Glutamatergic neuron (in vitro differentiated cells): ENCODE results near the gene GAL3ST1. TPM values are rescaled to one million over a fixed set of nuclear protein-coding genes. Genes with fewer than 3 reads are reported as not detected.
"Not testable (repeated sequence)": the region's sequence is repeated elsewhere in the genome, so short reads cannot be mapped to it uniquely, and the experiment has no call there.

Experiments used
- DNase-seq: peaks from one replicate; pipeline ENCODE4 v3.0.0; 2022
- H3K27ac Mint-ChIP-seq: one replicate; pipeline ENCODE4 v1.8.0; 2020; ENCODE audit warnings: mild to moderate bottlenecking, mixed read lengths, inconsistent platforms; ENCODE audit not compliant: unreplicated experiment
- H3K27me3 Mint-ChIP-seq: one replicate; pipeline ENCODE4 v1.8.0; 2020; ENCODE audit warnings: mild to moderate bottlenecking, moderate library complexity, mixed read lengths, inconsistent platforms; ENCODE audit not compliant: unreplicated experiment
- H3K36me3 Mint-ChIP-seq: one replicate; pipeline ENCODE4 v1.8.0; 2020; ENCODE audit warnings: mild to moderate bottlenecking, mixed read lengths, inconsistent platforms; ENCODE audit not compliant: unreplicated experiment
- H3K4me1 Mint-ChIP-seq: one replicate; pipeline ENCODE4 v1.8.0; 2020; ENCODE audit warnings: mild to moderate bottlenecking, low read depth, mixed read lengths, inconsistent platforms; ENCODE audit not compliant: unreplicated experiment
- H3K4me3 Mint-ChIP-seq: one replicate; pipeline ENCODE4 v1.8.0; 2020; ENCODE audit warnings: mild to moderate bottlenecking, mixed read lengths, inconsistent platforms; ENCODE audit not compliant: unreplicated experiment
- H3K9me3 Mint-ChIP-seq: one replicate; pipeline ENCODE4 v1.8.0; 2020; ENCODE audit warnings: mild to moderate bottlenecking, moderate library complexity, mixed read lengths, inconsistent platforms; ENCODE audit not compliant: unreplicated experiment
- CTCF ChIP-seq: fragments of 200-600 bp; sonication (generic); IDR thresholded peaks from one replicate; pipeline ENCODE4 v1.5.0; 2021; ENCODE audit not compliant: partially characterized antibody, unreplicated experiment
- total RNA-seq: library from RNA; stranded (reverse); fragmentation: NEBNext Ultra II Directional; extraction: Animal tissue kit (Norgen Biotek cat#: 25700); gene quantifications from one replicate; pipeline ENCODE4 v1.2.1, GENCODE V29; 2021; ENCODE audit not compliant: unreplicated experiment

GAL3ST1 gene
- total RNA-seq, 1 donor from 2014 or later, result 1.8 TPM

GRCh38 chr22:30561402-30562189 lies 12.9 kb downstream of the GAL3ST1 start:
- H3K9me3 Mint-ChIP-seq, result no peaks in the 10 kb centered on the region
- H3K36me3 Mint-ChIP-seq, result no peaks in the 10 kb centered on the region
- no peak overlapping the region for H3K27ac Mint-ChIP-seq
- no peak for DNase-seq
- H3K4me3 Mint-ChIP-seq, result no peak overlapping the region
- peaks cover 3% of the 10 kb centered on the region for H3K27me3 Mint-ChIP-seq
- H3K4me1 Mint-ChIP-seq, result peaks cover 2% of the 10 kb centered on the region
- TF ChIP-seq CTCF, result no peak

DNA sequence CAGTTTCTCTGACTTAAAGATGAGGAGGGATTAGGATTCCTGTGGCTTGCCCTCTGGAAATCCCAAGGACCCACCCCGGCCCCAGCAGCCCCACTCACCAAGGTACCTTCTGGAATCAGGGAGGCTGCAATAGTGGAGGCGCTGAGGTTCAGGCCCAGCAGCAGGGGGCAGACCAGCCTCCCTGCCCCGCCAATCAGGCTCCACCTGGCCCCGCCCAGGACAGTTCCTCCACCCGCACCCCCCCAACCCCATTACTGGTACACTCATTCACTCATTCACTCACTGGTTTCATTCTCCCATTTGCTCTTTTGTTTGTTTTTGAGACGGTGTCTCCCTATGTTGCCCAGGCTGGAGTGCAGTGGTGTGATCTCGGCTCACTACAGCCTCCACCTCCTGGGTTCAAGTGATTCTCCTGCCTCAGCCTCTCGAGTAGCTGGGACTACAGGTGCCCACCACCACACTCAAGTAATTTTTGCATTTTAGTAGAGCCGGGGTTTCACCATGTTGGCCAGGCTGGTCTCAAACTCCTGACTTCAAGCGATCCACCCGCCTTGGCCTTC lies 13.7 kb downstream of the GAL3ST1 start:
- H3K27me3 Mint-ChIP-seq, H3K9me3 Mint-ChIP-seq, H3K4me3 Mint-ChIP-seq, DNase-seq, H3K27ac Mint-ChIP-seq, H3K4me1 Mint-ChIP-seq, H3K36me3 Mint-ChIP-seq: not testable (repeated sequence)

- Mint-ChIP-seq H3K27ac (no peak overlapping the region), H3K4me1 (peaks cover 2% of the 10 kb centered on the region)
- TF ChIP-seq CTCF, result no peak
Observed at GRCh38 chr22:30559889-30560288, 14.6 kb downstream of the GAL3ST1 start.

DNA sequence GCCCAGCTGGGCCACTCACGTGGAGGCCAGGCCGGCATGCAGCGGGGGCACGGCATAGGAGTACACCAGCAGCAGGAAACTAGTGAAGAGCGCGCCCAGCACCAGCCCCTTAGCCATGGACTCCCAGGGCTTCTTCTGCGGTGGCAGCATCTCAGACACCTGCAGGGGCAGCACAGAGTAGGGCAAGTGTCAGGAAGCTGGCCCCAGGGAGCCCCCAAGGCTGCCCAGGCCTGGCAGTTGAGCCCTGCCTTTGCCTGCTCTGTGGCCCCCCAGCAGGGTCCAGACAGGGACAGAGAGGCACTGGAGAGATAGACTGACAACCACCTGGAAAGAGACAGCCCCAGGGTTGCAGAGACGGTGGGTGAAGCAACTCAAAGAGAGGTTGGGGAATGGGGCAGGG lies 17.2 kb downstream of the GAL3ST1 start:
- H3K27me3 Mint-ChIP-seq, result peaks cover 3% of the 10 kb centered on the region
- DNase-seq, result no peak
- H3K4me1 Mint-ChIP-seq, result no peaks in the 10 kb centered on the region
- no peaks in the 10 kb centered on the region for H3K36me3 Mint-ChIP-seq
- H3K27ac Mint-ChIP-seq, result no peak overlapping the region
- TF ChIP-seq CTCF, result no peak
- H3K4me3 Mint-ChIP-seq, result no peak overlapping the region
- no peaks in the 10 kb centered on the region for H3K9me3 Mint-ChIP-seq

More at GRCh38 chr22:30559889-30560288, 14.6 kb downstream of the GAL3ST1 start:
- H3K4me3 Mint-ChIP-seq, result no peak overlapping the region
- no peaks in the 10 kb centered on the region for H3K36me3 Mint-ChIP-seq
- DNase-seq, result no peak
- H3K9me3 Mint-ChIP-seq, result no peaks in the 10 kb centered on the region
- peaks cover 3% of the 10 kb centered on the region for H3K27me3 Mint-ChIP-seq

DNA sequence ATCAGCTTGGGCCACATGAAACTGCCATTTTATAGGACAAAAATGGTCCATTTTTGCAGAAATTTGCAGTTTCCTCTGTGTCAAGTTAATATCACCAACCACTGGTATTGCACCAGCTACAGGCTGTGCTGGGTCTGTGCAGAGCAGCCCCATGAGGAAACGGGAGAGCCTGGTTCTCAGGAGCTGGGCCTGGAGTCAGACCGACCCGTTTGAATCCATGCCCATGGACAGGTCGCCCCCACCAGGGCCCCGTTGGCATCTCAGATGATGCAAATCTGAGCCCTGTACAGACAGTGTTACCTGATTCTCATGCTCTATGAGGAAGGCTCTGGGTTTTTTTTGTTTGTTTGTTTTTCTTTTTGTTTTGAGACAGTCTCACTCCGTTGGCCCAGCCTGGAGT lies 18.1 kb downstream of the GAL3ST1 start:
- TF ChIP-seq CTCF, result no peak
- DNase-seq, result no peak
- H3K9me3 Mint-ChIP-seq, result no peaks in the 10 kb centered on the region

More for the DNA sequence above, 18.1 kb downstream of the GAL3ST1 start:
- Mint-ChIP-seq H3K36me3 (no peaks in the 10 kb centered on the region), H3K27ac (no peak overlapping the region), H3K4me1 (no peaks in the 10 kb centered on the region), H3K27me3 (peaks cover 3% of the 10 kb centered on the region), H3K4me3 (no peak overlapping the region)
